ENCODE results near the gene SLC1A3.

DNA sequence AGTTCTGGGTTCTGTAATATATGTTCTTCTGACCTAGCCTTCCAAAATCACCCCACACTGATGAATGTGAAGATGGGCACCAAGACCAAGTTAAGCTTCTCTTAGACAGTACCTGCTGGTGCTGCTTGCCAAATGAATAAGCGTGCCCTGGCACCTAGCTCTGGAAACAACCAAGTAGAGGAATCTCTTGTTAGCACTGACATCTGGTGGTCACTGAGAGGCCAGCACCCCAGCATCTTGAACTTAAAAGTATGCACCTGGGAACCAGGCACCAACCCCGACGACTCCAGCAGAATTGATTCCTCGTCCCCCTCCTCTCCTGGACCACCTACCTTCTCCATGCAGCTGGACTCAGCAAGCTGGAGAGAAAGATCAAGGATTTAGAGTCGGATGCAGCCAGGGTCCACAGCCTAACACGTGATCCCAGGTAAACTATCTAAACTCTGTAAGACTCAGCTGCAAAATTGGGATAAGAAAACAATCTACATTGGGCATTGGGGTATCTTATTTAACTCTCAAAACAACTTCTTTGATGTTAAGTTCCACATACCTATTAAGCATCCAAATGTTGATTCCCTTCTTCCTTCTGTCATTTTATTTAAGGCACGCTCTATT lies 89.8 kb downstream of the SLC1A3 start:
- TF ChIP-seq, protein P1, sequence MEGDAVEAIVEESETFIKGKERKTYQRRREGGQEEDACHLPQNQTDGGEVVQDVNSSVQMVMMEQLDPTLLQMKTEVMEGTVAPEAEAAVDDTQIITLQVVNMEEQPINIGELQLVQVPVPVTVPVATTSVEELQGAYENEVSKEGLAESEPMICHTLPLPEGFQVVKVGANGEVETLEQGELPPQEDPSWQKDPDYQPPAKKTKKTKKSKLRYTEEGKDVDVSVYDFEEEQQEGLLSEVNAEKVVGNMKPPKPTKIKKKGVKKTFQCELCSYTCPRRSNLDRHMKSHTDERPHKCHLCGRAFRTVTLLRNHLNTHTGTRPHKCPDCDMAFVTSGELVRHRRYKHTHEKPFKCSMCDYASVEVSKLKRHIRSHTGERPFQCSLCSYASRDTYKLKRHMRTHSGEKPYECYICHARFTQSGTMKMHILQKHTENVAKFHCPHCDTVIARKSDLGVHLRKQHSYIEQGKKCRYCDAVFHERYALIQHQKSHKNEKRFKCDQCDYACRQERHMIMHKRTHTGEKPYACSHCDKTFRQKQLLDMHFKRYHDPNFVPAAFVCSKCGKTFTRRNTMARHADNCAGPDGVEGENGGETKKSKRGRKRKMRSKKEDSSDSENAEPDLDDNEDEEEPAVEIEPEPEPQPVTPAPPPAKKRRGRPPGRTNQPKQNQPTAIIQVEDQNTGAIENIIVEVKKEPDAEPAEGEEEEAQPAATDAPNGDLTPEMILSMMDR (conservative IDR thresholded peaks at IDR 0.05 in 1 of 2, IDR thresholded peaks at IDR 0.05 in 1 of 2; ENCODE audit: low read depth in 1 of 2, low read length in 2 of 2), result peak; percentile 82 to 88
- TF ChIP-seq EZH2 (IDR thresholded peaks at IDR 0.05; ENCODE audit: low read length, missing control alignments), result no peak

Data from fibroblast of lung (primary cell).